Stimulated activated CD4-positive, alpha-beta T cell treated with anti-CD3 and anti-CD28 coated beads, Interleukin-2, amount 100 ng/mL, for 48 hours (primary cell): ENCODE measurements around the gene BCAM.
"Not testable (repeated sequence)": the region's sequence is repeated elsewhere in the genome, so short reads cannot be mapped to it uniquely, and the experiment has no call there.

Experiments used
- DNase-seq, 2 donors: peaks; one replicate each; pipeline ENCODE4 v3.0.0-alpha.2; 2020

Gene BCAM

DNA sequence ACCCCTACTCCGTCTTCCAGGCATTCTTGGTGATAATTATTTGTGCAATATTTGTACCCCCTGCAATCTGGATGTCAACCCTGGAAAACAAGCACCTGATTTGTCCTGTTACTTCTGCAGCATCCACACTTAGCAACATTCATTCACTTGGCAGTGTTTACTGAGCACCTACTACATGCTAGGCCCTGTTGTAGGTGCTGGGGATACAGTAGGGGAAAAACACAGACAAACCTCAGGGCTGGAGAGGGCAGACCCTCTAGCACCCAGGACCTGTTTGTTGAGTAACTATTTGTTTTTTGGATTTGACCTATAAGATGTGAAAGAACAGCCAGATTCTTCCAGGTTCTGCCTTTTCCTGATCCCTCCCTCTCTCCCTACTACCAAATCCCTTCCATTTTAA, 46.7 kb downstream of the BCAM start:
- DNase-seq, result no peak

GRCh38 chr19:44856421-44857083, 47.6 kb downstream of the BCAM start:
- no peak for DNase-seq

DNA sequence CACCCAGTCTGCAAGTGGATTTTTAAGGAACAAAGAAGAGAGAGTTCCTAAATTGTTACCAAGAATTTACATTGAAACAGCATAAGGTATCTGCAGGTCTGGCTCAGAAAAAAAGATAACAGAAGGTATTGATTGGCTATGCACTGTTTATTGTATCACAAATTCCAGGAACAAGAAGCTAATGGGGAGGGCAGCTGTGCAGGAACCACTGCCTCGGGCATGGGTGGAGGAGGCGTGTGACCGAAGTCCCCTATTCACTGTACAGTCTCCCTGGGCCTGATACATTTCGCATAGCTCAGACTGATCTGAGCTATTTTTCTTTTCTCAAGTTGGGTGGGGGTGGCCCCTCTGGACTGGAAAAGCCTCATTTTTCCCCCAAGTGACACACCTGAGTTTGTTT, 48.9 kb downstream of the BCAM start:
- DNase-seq, result no peak

GRCh38 chr19:44861576-44861975, 52.7 kb downstream of the BCAM start:
- not testable (repeated sequence) for DNase-seq

GRCh38 chr19:44863990-44864389, 55.1 kb downstream of the BCAM start:
- no peak for DNase-seq

DNA sequence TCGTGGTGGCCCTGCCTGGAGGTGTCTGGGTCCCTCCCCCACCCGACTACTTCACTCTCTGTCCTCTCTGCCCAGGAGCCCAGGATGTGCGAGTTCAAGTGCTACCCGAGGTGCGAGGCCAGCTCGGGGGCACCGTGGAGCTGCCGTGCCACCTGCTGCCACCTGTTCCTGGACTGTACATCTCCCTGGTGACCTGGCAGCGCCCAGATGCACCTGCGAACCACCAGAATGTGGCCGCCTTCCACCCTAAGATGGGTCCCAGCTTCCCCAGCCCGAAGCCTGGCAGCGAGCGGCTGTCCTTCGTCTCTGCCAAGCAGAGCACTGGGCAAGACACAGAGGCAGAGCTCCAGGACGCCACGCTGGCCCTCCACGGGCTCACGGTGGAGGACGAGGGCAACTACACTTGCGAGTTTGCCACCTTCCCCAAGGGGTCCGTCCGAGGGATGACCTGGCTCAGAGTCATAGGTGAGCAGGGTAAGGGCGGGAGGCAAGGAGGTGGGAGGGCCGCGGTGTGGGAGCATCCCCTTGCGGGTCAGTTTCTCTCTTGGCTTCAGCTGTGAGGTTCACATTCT, 56.4 kb downstream of the BCAM start:
- no peak for DNase-seq

DNA sequence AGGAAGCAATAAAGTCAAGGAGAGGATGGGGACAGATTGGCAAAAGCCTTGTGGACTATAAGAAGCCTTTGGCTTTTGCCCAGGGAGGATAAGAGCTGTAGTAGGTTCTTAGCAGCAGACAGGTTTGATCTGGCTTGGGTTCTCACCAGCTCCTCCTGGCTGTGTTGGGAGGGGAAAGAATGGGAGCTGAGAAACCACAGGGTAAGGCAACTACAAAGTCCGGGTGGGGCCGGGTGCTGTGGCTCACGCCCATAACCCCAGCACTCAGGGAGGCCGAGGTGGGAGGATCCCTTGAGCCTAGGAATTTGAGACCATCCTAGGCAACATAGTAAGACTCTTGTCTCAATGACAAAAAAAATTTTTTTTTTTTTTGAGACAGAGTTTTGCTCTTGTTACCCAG, 57.8 kb downstream of the BCAM start:
- no peak for DNase-seq

DNA sequence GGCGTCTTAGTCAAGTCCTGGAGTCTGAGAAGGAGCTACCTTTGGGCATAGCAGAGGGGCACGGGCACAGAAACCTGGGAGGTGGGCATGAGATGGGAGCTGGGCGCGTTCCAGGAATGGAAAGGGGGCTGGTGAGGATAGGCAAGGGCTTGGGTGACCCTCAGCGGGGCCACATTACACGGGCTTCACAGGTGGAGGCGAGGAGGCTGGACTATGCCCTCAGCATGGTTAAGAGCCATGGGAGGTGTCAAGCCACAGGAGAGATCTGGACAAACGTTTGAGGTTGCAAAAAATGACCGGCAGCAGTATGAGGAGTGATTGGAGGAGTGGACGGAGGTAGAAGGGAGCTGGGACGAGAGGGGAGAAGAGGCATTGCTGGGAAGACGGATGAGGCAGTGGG, 58.7 kb downstream of the BCAM start:
- DNase-seq, result no peak

- DNase-seq, result no peak
These were observed 61.0 kb downstream of the BCAM start for GRCh38 chr19:44869733-44870470.
